22Rv1 (cell line): ENCODE results near the gene CST7.

ENCODE experiments used
- CTCF ChIP-seq: fragments of 450-650 bp; IDR thresholded peaks from 2 replicates; pipeline ENCODE4 v1.5.1; 2017; ENCODE audit warnings: mild to moderate bottlenecking
- ZFX ChIP-seq: fragments of 450-650 bp; IDR thresholded peaks from 2 replicates; pipeline ENCODE4 v1.6.1; 2017; ENCODE audit warnings: antibody characterized with exemption, borderline replicate concordance

- TF ChIP-seq CTCF (no peak), ZFX (no peak)
These were observed 673 bp downstream of the CST7 start for GRCh38 chr20:24949756-24950127.
